H1 (cell line): Measurements from ENCODE around the gene CCDC91. TPM values are rescaled to one million over a fixed set of nuclear protein-coding genes. Genes with fewer than 3 reads are reported as not detected.

Experiments
- CTCF ChIA-PET: fragments of 300-600 bp; sonication (Branson Sonifier 250); formaldehyde crosslinking; loops from one replicate; lab custom pipeline; 2021; ENCODE audit not compliant: partially characterized antibody; lab: Charles Lee
- POLR2A ChIA-PET: fragments of 300-600 bp; sonication (Branson Sonifier 250); formaldehyde crosslinking; loops from one replicate; lab custom pipeline; 2021; ENCODE audit warnings: inconsistent platforms; ENCODE audit not compliant: partially characterized antibody; lab: Charles Lee
- DNase-seq, 2 experiments: peaks; one replicate each; pipeline versions ENCODE4 v3.0.0 to v3.0.0-alpha.2; 2010 to 2022; ENCODE audit warnings: low spot score in 2 of 2, low read depth in 1 of 2, mixed read lengths in 1 of 2
- FAIRE-seq: peaks from 2 replicates; lab custom pipeline; 2011; peaks lifted over from hg19 to GRCh38; lab: Jason Lieb, UNC
- H2AFZ ChIP-seq: 2 replicates; pipeline ENCODE4 v1.8.1; 2012; ENCODE audit warnings: low read length, inconsistent platforms
- H2AK5ac ChIP-seq: 2 replicates; pipeline ENCODE4 v1.6.1; 2013; ENCODE audit warnings: low read depth, low read length
- H2BK120ac ChIP-seq: replicated peaks from 2 replicates; pipeline ENCODE3; 2013; ENCODE audit warnings: low read depth, low read length, inconsistent platforms
- H2BK12ac ChIP-seq: 2 replicates; pipeline ENCODE4 v1.6.1; 2013; ENCODE audit warnings: low read depth, low read length
- H2BK15ac ChIP-seq: 2 replicates; pipeline ENCODE4 v1.6.1; 2013; ENCODE audit warnings: low read length
- H2BK20ac ChIP-seq: 2 replicates; pipeline ENCODE4 v1.6.1; 2013; ENCODE audit warnings: low read length
- H2BK5ac ChIP-seq: 2 replicates; pipeline ENCODE4 v1.6.1; 2013; ENCODE audit warnings: low read depth, low read length
- H3K14ac ChIP-seq: 2 replicates; pipeline ENCODE4 v1.6.1; 2013; ENCODE audit warnings: inconsistent platforms; ENCODE audit not compliant: insufficient read length
- H3K18ac ChIP-seq: 2 replicates; pipeline ENCODE4 v1.6.1; 2013; ENCODE audit warnings: low read length; ENCODE audit errors: extremely low read depth
- H3K23ac ChIP-seq: 2 replicates; pipeline ENCODE4 v1.6.1; 2013; ENCODE audit warnings: inconsistent platforms; ENCODE audit not compliant: insufficient read length
- H3K23me2 ChIP-seq: 2 replicates; pipeline ENCODE4 v1.6.1; 2013; ENCODE audit warnings: low read depth, low read length
- H3K27ac ChIP-seq: 2 replicates; pipeline ENCODE4 v1.6.1; 2011; ENCODE audit warnings: low read depth, low read length, inconsistent platforms
- H3K27me3 ChIP-seq, 4 experiments: replicated peaks in 1 of 4; 1 replicate in 1 of 4; 2 replicates in 3 of 4; pipeline versions ENCODE4 v1.6.1 to v1.8.1; 2011 to 2013; ENCODE audit warnings: low read length in 3 of 4, mild to moderate bottlenecking in 3 of 4, inconsistent platforms in 2 of 4, mixed read lengths in 2 of 4, moderate library complexity in 1 of 4; ENCODE audit not compliant: control insufficient read depth in 3 of 4, insufficient read depth in 3 of 4; ENCODE audit errors: extremely low read depth in 1 of 4
- H3K36me3 ChIP-seq, 4 experiments: 2 replicates each; pipeline versions ENCODE4 v1.6.1 to v1.8.1; 2011 to 2013; ENCODE audit warnings: mild to moderate bottlenecking in 4 of 4, low read length in 3 of 4, moderate library complexity in 2 of 4, control low read depth in 1 of 4, inconsistent platforms in 1 of 4; ENCODE audit not compliant: insufficient read depth in 4 of 4, control insufficient read depth in 2 of 4
- H3K4ac ChIP-seq: replicated peaks from 2 replicates; pipeline ENCODE3; 2013; ENCODE audit warnings: low read length, low read depth, mixed read lengths, inconsistent platforms; ENCODE audit not compliant: insufficient read length
- H3K4me1 ChIP-seq, 4 experiments: replicated peaks in 1 of 4; 1 replicate in 1 of 4; 2 replicates in 3 of 4; pipeline versions ENCODE4 v1.6.1 to v1.8.1; 2011 to 2013; ENCODE audit warnings: low read length in 3 of 4, inconsistent platforms in 2 of 4, mixed read lengths in 1 of 4; ENCODE audit not compliant: insufficient read depth in 4 of 4, control insufficient read depth in 3 of 4
- H3K4me2 ChIP-seq, 2 experiments: 2 replicates each; pipeline versions ENCODE4 v1.6.1 to v1.8.1; 2011 to 2013; ENCODE audit warnings: low read depth in 2 of 2, low read length in 2 of 2, control low read depth in 1 of 2, inconsistent platforms in 1 of 2, mild to moderate bottlenecking in 1 of 2; ENCODE audit not compliant: insufficient read depth in 1 of 2
- H3K4me3 ChIP-seq, 4 experiments: fragments of 200-600, 300-600 bp in 1 of 4; sonication (generic), shearing (Covaris generic), sonication (Bioruptor Twin) in 1 of 4; 2 replicates each; pipeline versions ENCODE4 v1.5.1 to v1.8.1; 2011 to 2016; ENCODE audit warnings: low read length in 4 of 4, low read depth in 3 of 4, control low read depth in 2 of 4, inconsistent platforms in 2 of 4, mild to moderate bottlenecking in 2 of 4, mixed read lengths in 1 of 4, moderate library complexity in 1 of 4; ENCODE audit not compliant: insufficient read depth in 2 of 4; ENCODE audit errors: extremely low read depth in 1 of 4
- H3K56ac ChIP-seq: replicated peaks from 2 replicates; pipeline ENCODE3; 2013; ENCODE audit warnings: low read depth, mild to moderate bottlenecking, mixed read lengths, low read length, inconsistent platforms; ENCODE audit not compliant: insufficient read length
- H3K79me1 ChIP-seq: 2 replicates; pipeline ENCODE4 v1.6.1; 2013; ENCODE audit warnings: low read depth, low read length, control low read depth
- H3K79me2 ChIP-seq, 2 experiments: 2 replicates each; pipeline versions ENCODE4 v1.6.1 to v1.8.1; 2012 to 2013; ENCODE audit warnings: low read length in 2 of 2, mild to moderate bottlenecking in 2 of 2, inconsistent platforms in 1 of 2; ENCODE audit not compliant: insufficient read depth in 2 of 2, control insufficient read depth in 1 of 2
- H3K9ac ChIP-seq, 4 experiments: replicated peaks in 1 of 4; 1 replicate in 1 of 4; 2 replicates in 3 of 4; pipeline versions ENCODE4 v1.6.1 to v1.8.1; 2011 to 2013; ENCODE audit warnings: low read depth in 3 of 4, low read length in 3 of 4, control low read depth in 2 of 4, mild to moderate bottlenecking in 2 of 4, moderate library complexity in 2 of 4, inconsistent platforms in 1 of 4; ENCODE audit errors: extremely low read depth in 1 of 4
- H3K9me3 ChIP-seq, 2 experiments: 2 replicates each; pipeline versions ENCODE4 v1.6.1 to v1.8.1; 2012 to 2013; ENCODE audit warnings: mild to moderate bottlenecking in 2 of 2, moderate library complexity in 2 of 2, control low read depth in 1 of 2, inconsistent platforms in 1 of 2, low read depth in 1 of 2, low read length in 1 of 2, mixed read lengths in 1 of 2; ENCODE audit not compliant: insufficient read depth in 2 of 2
- H4K20me1 ChIP-seq, 2 experiments: replicated peaks in 1 of 2; 2 replicates each; pipeline versions ENCODE3 to v1.8.1; 2011 to 2013; ENCODE audit warnings: inconsistent platforms in 2 of 2, low read length in 2 of 2, mild to moderate bottlenecking in 1 of 2; ENCODE audit not compliant: insufficient read depth in 2 of 2, control insufficient read depth in 1 of 2
- H4K5ac ChIP-seq: 2 replicates; pipeline ENCODE4 v1.6.1; 2013; ENCODE audit warnings: low read length, low read depth, mixed read lengths, inconsistent platforms; ENCODE audit not compliant: insufficient read length
- H4K8ac ChIP-seq: 2 replicates; pipeline ENCODE4 v1.8.0; 2013; ENCODE audit warnings: mild to moderate bottlenecking, moderate library complexity, low read length, inconsistent platforms; ENCODE audit not compliant: insufficient read depth; ENCODE audit errors: extremely low read depth
- H4K91ac ChIP-seq: replicated peaks from 2 replicates; pipeline ENCODE3; 2013; ENCODE audit warnings: low read length, mixed read lengths, inconsistent platforms; ENCODE audit not compliant: insufficient read length
- BACH1 ChIP-seq: IDR thresholded peaks from 2 replicates; pipeline ENCODE4 v1.6.1; 2012; ENCODE audit warnings: low read length, improper control_type of control experiment
- EGR1 ChIP-seq: IDR thresholded peaks from 2 replicates; pipeline ENCODE4 v1.6.1; 2011; ENCODE audit warnings: low read depth, low read length, borderline replicate concordance
- KDM4A ChIP-seq: IDR thresholded peaks from one replicate; pipeline ENCODE4 v1.7.1; 2012; ENCODE audit warnings: low read depth, mild to moderate bottlenecking, moderate library complexity, low read length, inconsistent platforms; ENCODE audit not compliant: severe bottlenecking
- WGBS, 2 experiments: shearing (Covaris generic) in 1 of 2; methylation state at CpG; one replicate each; pipeline versions ENCODE4 v1.1.6 to v1.1.7; 2013 to 2015; ENCODE audit warnings: low lambda C conversion rate in 2 of 2, mixed read lengths in 2 of 2, inconsistent platforms in 1 of 2, low coverage in 1 of 2, missing lambda C conversion rate in 1 of 2; ENCODE audit not compliant: insufficient replicate concordance in 2 of 2, insufficient coverage in 1 of 2, insufficient read length in 1 of 2; ENCODE audit errors: extremely low coverage in 1 of 2, missing lambda C conversion rate in 1 of 2; 5-methylcytosine and 5-hydroxymethylcytosine counted together
- polyA plus RNA-seq, 7 experiments: library from polyadenylated mRNA; depleted of rRNA in 3 of 7; stranded (reverse) in 5 of 7; unstranded in 2 of 7; fragments of >200 nt in 5 of 7; fragments of 200-250 nt in 2 of 7; gene quantifications; 1 replicate in 5 of 7; 2 replicates in 1 of 7; 4 replicates in 1 of 7; pipeline versions ENCODE4 v1.2.1 to v1.2.3, GENCODE V29; 2011 to 2013; ENCODE audit warnings: missing spikeins in 2 of 7, mixed read lengths in 2 of 7
- total RNA-seq: library from RNA; stranded (reverse); fragmentation: NEBNext Ultra II Directional; extraction: Animal tissue kit (Norgen Biotek cat#: 25700); gene quantifications from 2 replicates; pipeline ENCODE4 v1.2.1, GENCODE V29; 2021

The CCDC91 gene
- total and polyA plus RNA-seq, 2 of the 8 experiments (the other 6 are each of a cell fraction or from before 2014, with no cell fraction given) = 8.6 to 23.1 TPM

GRCh38 chr12:28176295-28176694, 14.0 kb upstream of the CCDC91 start:
- CTCF ChIA-PET = interaction anchor here (0.5 to 1.2 kb wide), 3 partner anchors 15 to 226 kb away, joined by 3 read pairs; no protein-coding TSS in a partner anchor
- Histone ChIP-seq H3K9ac (no peak overlapping the region), H4K20me1 (no peaks in the 10 kb centered on the region), H3K4ac (no peak overlapping the region), H2AK5ac (no peak overlapping the region), H2BK5ac (no peak overlapping the region), H2BK12ac (no peak overlapping the region), H3K79me2 (no peaks in the 10 kb centered on the region), H3K27ac (no peak overlapping the region), H3K23ac (no peak overlapping the region), H3K18ac (no peak overlapping the region), H4K5ac (no peak overlapping the region), H3K23me2 (no peaks in the 10 kb centered on the region), H3K56ac (no peak overlapping the region), H3K4me3 (no peak overlapping the region), H3K4me1 (no peaks in the 10 kb centered on the region), H2BK20ac (no peak overlapping the region), H2BK120ac (no peak overlapping the region), H3K27me3 (no peaks in the 10 kb centered on the region), H3K79me1 (no peaks in the 10 kb centered on the region), H3K9me3 (no peaks in the 10 kb centered on the region), H4K8ac (no peak overlapping the region), H2BK15ac (no peak overlapping the region), H3K4me2 (no peak overlapping the region), H3K36me3 (no peaks in the 10 kb centered on the region), H2AFZ (no peak overlapping the region), H3K14ac (no peak overlapping the region), H4K91ac (no peak overlapping the region)
- POLR2A ChIA-PET = no interaction called here
- no peak for FAIRE-seq
- 93% methylated on average over 3 of the region's 3 CpGs; no CpG with 5 or more reads in 1 of the 2 experiments for WGBS, 2 experiments
- DNase-seq = no peak
- TF ChIP-seq KDM4A = no peak
- TF ChIP-seq BACH1 = no peak
- no peak for TF ChIP-seq EGR1
